Activated CD4-positive, alpha-beta memory T cell treated with anti-CD3 and anti-CD28 coated beads, Interleukin-2, amount 10 ng/mL, durations not matched to agents 7 days and 5 days (primary cell): ENCODE results near the gene SPATA46. TPM values are rescaled to one million over a fixed set of nuclear protein-coding genes. Genes with fewer than 3 reads are reported as not detected.

Source experiments
- CTCF ChIA-PET: fragments of 350-600 bp; sonication (Branson Sonifier 250); formaldehyde crosslinking; loops from one replicate; lab custom pipeline; 2021; ENCODE audit warnings: antibody characterized with exemption, inconsistent platforms; lab: Charles Lee
- POLR2A ChIA-PET: fragments of 350-600 bp; sonication (Branson Sonifier 250); formaldehyde crosslinking; loops from one replicate; lab custom pipeline; 2021; ENCODE audit warnings: antibody characterized with exemption; lab: Charles Lee
- DNase-seq: peaks from one replicate; pipeline ENCODE4 v3.0.0-alpha.2; 2020
- H3K27ac Mint-ChIP-seq: one replicate; pipeline ENCODE4 v1.8.0; 2021; ENCODE audit warnings: mild to moderate bottlenecking, mixed read lengths
- H3K27me3 Mint-ChIP-seq: one replicate; pipeline ENCODE4 v1.8.0; 2021; ENCODE audit warnings: mixed read lengths
- H3K36me3 Mint-ChIP-seq: one replicate; pipeline ENCODE4 v1.8.0; 2021; ENCODE audit warnings: low read depth, mixed read lengths
- H3K4me1 Mint-ChIP-seq: one replicate; pipeline ENCODE4 v1.8.0; 2021; ENCODE audit warnings: mixed read lengths
- H3K4me3 Mint-ChIP-seq: one replicate; pipeline ENCODE4 v1.8.0; 2021; ENCODE audit warnings: mild to moderate bottlenecking, mixed read lengths
- H3K9me3 Mint-ChIP-seq: one replicate; pipeline ENCODE4 v1.8.0; 2021; ENCODE audit warnings: mixed read lengths
- total RNA-seq, 2 experiments: library from RNA; stranded (reverse); gene quantifications; one replicate each; pipeline ENCODE4 v1.2.3, GENCODE V29; 2021

The SPATA46 gene
- total RNA-seq, 2 experiments from 2014 or later, result not detected

DNA sequence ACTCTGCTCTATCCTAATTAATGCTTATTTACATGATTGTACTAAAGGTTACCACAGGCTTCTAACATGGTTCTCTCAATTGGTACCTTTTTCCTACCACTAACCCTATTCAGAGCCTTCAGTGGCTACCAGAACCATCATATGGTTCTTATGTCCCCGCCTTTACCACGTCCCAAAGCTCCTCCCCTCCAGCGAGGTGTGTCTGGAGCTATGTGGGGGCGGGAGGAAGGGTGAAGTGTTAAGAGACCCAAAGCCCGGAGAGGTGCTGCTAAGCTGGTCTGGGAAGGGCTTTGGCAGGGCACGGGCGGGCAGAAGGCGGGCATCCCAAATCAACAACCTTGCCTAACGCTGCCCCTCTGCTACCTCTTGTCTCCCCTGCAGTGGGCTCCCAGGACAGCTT is 10.0 kb downstream of the SPATA46 start:
- Mint-ChIP-seq H3K4me1 (no peaks in the 10 kb centered on the region), H3K4me3 (peak overlapping the region; percentile 45)
- CTCF ChIA-PET, result no interaction called here

DNA sequence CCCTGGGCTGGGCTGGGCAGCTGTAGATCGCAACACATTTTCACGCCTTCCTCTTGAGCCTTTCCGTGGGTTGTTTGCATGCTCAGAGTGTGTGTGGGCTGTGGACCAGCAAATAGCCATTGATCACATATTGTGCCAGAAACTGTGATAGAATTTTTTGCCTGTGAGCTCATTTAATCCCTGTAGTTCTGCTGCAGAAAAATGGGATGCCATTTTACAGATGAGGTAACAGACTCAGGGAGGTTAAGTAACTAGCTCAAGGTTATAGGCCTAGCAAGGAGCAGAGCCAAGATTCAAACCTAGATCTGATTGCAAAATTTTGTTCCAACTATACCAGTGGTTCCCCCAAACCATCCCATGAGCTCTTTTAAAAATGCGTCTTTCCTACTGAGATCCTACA is 10.5 kb downstream of the SPATA46 start:
- no peak overlapping the region for H3K27ac Mint-ChIP-seq
- DNase-seq, result no peak
- CTCF ChIA-PET, result no interaction called here
- H3K27me3 Mint-ChIP-seq, result peaks cover 1% of the 10 kb centered on the region
- H3K9me3 Mint-ChIP-seq, result no peaks in the 10 kb centered on the region
- H3K4me3 Mint-ChIP-seq, result no peak overlapping the region
- no peaks in the 10 kb centered on the region for H3K4me1 Mint-ChIP-seq
- POLR2A ChIA-PET, result no interaction called here
- no peaks in the 10 kb centered on the region for H3K36me3 Mint-ChIP-seq

More for the DNA sequence above, 10.0 kb downstream of the SPATA46 start:
- H3K27me3 Mint-ChIP-seq, result peaks cover 1% of the 10 kb centered on the region
- no peaks in the 10 kb centered on the region for H3K9me3 Mint-ChIP-seq
- no peak overlapping the region for H3K27ac Mint-ChIP-seq
- H3K36me3 Mint-ChIP-seq, result no peaks in the 10 kb centered on the region
- POLR2A ChIA-PET, result no interaction called here
- no peak for DNase-seq

DNA sequence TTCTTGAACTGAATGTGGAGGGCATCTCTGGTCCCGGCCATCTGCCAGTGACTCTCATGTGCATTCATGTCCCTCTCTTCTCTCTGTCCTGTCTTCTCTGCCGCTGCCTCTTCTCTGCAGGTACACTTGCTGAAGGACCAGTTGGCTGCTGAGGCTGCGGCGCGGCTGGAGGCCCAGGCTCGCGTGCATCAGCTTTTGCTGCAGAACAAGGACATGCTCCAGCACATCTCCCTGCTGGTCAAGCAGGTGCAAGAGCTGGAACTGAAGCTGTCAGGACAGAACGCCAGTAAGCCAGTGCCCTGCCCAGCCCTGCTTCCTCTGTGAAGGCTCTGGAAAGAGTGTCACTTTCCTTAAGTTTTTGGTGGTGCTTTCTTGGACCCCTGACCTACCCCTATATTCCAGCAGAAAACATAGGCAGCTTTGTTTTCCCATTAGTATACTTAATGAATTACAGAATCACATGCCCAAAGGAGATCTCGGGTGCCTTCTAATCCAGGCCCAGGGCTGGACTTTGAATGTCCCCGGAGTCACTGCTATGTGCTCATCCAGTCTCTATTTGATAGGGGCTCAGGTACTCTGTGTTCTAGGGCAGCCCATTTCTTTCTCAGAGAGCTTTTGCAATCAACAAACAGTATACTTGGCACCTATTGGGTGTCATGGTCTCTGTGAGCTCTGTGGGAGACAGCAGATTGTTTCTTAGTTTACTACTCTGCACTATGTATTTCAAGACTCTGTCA is 11.2 kb downstream of the SPATA46 start:
- Mint-ChIP-seq H3K27ac (no peak overlapping the region), H3K9me3 (no peaks in the 10 kb centered on the region), H3K36me3 (no peaks in the 10 kb centered on the region), H3K4me3 (no peak overlapping the region), H3K27me3 (peaks cover 1% of the 10 kb centered on the region), H3K4me1 (no peaks in the 10 kb centered on the region)
- DNase-seq, result no peak
- CTCF ChIA-PET, result no interaction called here
- POLR2A ChIA-PET, result no interaction called here

DNA sequence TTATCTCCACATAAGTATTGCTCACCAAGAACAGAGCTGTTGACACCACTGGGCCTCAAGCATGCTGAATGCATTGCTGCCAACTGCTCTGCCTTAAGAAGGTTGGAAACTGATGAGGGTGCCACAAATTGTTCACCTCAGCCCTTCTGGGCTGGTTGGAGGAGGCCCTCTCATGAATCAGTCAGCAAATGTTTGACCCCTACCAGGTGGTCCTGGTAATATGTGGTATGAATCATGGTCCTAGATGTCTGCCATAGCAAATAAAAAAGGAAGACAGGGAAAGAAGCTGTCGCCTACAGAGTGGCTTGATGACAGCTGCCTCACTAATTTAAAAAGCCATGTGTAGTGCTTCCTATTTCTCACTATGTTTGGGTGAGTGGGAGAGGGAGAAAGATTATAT is 12.2 kb downstream of the SPATA46 start:
- Mint-ChIP-seq H3K27ac (no peak overlapping the region), H3K4me3 (no peak overlapping the region), H3K36me3 (no peaks in the 10 kb centered on the region), H3K27me3 (peaks cover 1% of the 10 kb centered on the region), H3K9me3 (no peaks in the 10 kb centered on the region), H3K4me1 (no peaks in the 10 kb centered on the region)
- ChIA-PET CTCF (no interaction called here), POLR2A (no interaction called here)
- no peak for DNase-seq

DNA sequence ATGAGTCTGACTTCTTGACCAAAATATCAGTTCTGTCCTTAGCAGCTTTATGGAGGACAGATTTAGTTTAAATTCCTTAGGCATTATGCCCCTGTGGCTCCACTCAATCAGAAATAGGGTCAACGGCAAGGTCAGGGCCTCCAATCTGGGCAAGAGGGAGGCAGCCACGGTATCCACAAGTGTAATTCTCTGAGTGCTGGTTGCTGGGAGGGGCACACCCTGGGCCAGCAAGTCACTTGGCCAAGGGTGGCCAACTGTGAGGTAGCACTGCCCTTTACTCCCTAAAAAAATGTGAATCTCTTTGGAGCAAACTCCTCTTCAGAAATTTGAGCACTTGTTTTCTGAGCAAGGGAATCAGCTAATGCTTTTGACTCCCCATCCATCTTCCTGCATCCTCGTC is 12.8 kb downstream of the SPATA46 start:
- H3K27ac Mint-ChIP-seq, result no peak overlapping the region
- POLR2A ChIA-PET, result no interaction called here
- no peaks in the 10 kb centered on the region for H3K9me3 Mint-ChIP-seq

DNA sequence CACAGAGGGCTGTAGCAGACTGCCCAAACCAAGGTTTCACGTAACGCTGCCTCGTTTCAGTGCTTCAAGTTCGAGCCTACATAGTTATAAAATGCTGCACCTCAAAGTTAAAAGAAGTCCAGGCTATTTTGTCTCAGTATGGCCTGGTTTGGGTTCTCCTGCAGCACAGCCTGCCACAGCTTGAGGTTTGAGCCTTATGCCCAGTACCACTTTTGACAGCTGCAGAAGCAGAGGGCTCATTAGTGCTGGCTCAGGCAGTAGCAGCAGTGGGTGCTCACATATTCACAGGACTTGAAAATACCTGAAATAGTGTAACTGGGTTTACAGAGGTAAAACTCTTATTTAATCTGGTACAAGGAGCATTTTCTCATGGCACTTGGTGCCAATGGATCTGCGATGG is 15.3 kb downstream of the SPATA46 start:
- Mint-ChIP-seq H3K27me3 (peaks cover 1% of the 10 kb centered on the region), H3K36me3 (no peaks in the 10 kb centered on the region), H3K27ac (no peak overlapping the region), H3K4me3 (no peak overlapping the region), H3K4me1 (no peaks in the 10 kb centered on the region), H3K9me3 (no peaks in the 10 kb centered on the region)
- POLR2A ChIA-PET, result no interaction called here
- CTCF ChIA-PET, result no interaction called here
- DNase-seq, result no peak

More for the DNA sequence above, 12.8 kb downstream of the SPATA46 start:
- Mint-ChIP-seq H3K36me3 (no peaks in the 10 kb centered on the region), H3K4me1 (no peaks in the 10 kb centered on the region), H3K27me3 (peaks cover 1% of the 10 kb centered on the region), H3K4me3 (no peak overlapping the region)
- CTCF ChIA-PET, result no interaction called here
- no peak for DNase-seq

DNA sequence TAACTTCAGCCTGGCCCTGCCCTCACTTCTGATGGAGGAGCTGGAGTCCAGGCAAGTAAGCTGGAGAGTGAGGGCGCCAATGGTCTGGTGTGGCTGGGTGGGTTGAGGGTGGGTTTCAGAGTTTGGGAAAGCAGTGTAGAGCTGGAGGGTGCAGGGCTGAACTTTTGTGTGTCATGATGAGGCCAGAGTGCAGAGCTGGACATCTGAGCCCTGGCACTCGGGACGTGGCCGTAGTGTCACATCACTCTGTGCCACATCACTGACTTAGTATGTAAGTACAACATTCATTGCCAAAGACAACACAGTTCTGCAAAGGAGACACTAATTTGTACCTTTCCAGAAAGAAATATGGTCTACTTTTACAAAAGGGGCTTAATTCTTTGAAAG is 15.8 kb downstream of the SPATA46 start:
- ChIA-PET POLR2A (no interaction called here), CTCF (no interaction called here)
- Mint-ChIP-seq H3K27me3 (peaks cover 1% of the 10 kb centered on the region), H3K27ac (no peak overlapping the region), H3K4me3 (no peak overlapping the region), H3K36me3 (no peaks in the 10 kb centered on the region), H3K4me1 (no peaks in the 10 kb centered on the region), H3K9me3 (no peaks in the 10 kb centered on the region)
- DNase-seq, result no peak

DNA sequence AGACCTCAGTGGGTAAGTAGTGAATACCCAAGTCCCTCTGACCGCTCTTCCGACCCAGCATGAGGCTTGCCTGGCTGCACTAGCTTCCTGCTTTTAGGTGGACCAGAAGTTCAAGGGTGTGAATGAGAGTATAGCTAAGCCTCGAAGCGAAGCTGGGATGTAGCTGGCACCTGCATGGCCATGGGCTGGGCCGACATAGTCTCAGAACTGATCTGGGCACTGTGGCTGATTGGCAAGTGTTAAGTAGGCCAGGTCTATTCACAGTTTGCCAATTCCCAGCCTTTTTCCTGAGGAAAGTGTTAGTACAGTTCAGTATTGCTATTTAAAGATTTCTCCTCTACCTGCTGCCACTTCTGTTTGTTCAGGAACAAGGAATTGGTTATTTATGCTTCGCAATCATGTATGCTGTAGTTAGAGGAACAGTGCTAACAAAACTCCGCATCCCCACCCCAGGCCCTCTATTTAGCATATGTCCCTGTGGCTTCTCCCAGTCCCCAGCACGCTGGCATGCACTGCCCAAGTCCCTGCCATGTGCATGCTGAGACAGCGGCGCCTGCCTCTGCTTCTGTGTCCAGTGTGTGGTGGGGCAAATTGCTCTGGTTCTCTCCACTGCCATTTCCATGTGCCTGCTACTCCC is 16.3 kb downstream of the SPATA46 start:
- Mint-ChIP-seq H3K4me1 (no peaks in the 10 kb centered on the region), H3K9me3 (no peaks in the 10 kb centered on the region), H3K4me3 (no peak overlapping the region), H3K36me3 (no peaks in the 10 kb centered on the region), H3K27ac (no peak overlapping the region), H3K27me3 (peaks cover 1% of the 10 kb centered on the region)
- DNase-seq, result no peak
- ChIA-PET POLR2A (no interaction called here), CTCF (no interaction called here)

DNA sequence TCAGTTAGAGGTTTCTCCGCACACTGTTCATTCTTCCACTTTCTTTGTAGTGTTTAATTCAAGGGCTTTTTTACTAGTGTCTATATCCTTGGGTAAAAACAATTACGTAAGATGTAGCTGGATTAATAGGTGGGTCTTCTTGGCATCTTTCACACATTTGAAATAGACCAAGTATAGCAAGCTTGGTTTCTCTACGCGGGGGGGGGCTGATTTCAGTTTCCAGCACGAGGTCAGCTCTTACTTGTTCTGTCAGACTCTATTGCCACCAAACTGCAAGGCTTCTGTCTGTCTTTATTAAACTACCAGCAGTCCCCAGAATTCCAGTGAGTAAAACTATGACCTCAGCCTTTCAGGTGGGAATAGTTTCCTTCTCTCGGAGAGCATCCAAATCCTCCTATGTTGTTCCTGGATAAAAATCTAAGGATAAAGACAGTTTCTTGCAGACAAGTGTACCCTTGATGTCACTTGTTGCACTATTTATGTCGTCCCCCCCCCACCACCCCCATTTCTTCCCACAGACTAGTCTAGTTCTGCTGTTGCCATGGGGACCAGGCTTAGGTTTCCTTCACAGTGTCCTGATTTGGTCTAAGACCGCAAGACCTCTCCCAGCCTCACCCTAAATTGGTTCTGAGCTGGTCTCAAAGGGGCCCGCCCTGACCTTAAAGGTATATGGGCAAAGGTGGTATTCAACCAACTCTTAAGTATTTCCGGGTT is 17.0 kb downstream of the SPATA46 start:
- Mint-ChIP-seq H3K27ac (no peak overlapping the region), H3K36me3 (no peaks in the 10 kb centered on the region), H3K4me1 (no peaks in the 10 kb centered on the region), H3K9me3 (no peaks in the 10 kb centered on the region), H3K4me3 (no peak overlapping the region), H3K27me3 (peaks cover under 1% of the 10 kb centered on the region)
- ChIA-PET CTCF (no interaction called here), POLR2A (no interaction called here)
- DNase-seq, result no peak

DNA sequence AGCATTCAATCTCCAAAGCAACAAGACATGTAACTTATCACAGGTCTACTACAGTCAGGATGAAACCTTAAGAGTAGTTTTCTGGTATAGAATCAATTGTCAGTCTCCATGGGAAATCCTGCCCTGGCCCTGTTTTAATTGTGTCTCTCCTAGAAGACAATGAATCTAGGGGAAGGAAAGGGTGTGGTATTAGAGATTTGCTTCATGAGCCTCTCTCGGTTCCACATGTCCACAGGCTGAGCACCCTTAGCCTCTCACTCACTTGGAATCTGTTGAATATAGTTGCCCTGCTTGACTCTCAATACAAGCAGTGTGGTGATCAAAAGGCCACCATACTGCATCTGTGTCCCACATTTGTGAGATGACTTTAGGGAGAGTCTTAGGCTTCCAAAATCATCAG is 17.7 kb downstream of the SPATA46 start:
- Mint-ChIP-seq H3K27me3 (no peaks in the 10 kb centered on the region), H3K4me3 (no peak overlapping the region), H3K27ac (no peak overlapping the region), H3K4me1 (no peaks in the 10 kb centered on the region), H3K36me3 (no peaks in the 10 kb centered on the region), H3K9me3 (no peaks in the 10 kb centered on the region)
- POLR2A ChIA-PET, result no interaction called here
- CTCF ChIA-PET, result no interaction called here
- DNase-seq, result no peak

DNA sequence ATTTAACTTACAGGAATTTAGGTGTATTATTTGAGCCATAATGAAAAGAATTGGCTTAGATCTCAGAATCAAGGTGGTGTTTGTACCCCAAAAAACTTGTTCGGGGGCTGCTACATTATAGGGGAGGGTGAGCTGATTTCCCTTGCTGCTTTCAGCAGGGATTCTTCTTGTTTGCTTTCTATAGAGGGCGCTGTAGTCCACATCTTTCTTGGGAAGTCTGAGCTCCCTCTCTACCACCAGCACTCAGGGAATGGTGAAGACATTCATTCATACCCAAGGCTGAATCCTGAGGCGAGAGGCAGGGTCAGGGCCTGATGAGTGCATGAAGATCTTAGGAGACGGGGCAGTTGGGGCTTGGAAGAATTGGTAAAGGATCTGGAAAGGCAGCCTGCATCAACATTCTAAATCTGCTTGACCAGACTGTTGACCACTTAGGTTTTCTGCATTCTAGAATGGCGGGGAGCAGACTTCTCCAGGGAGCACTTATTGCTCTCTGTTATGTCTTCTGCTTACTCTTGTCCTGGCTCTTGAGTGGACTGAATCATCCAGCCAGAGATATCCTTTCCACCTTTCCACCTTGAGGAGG is 18.9 kb downstream of the SPATA46 start:
- CTCF ChIA-PET, result interaction anchor here (1.6 kb wide), 1 partner anchor 19 kb away, joined by 3 read pairs; no protein-coding TSS in a partner anchor
- H3K27ac Mint-ChIP-seq, result no peak overlapping the region
- no peaks in the 10 kb centered on the region for H3K36me3 Mint-ChIP-seq
- no peaks in the 10 kb centered on the region for H3K9me3 Mint-ChIP-seq
- no peak for DNase-seq
- POLR2A ChIA-PET, result no interaction called here
- H3K4me3 Mint-ChIP-seq, result no peak overlapping the region
- H3K27me3 Mint-ChIP-seq, result peaks cover 7% of the 10 kb centered on the region
- no peaks in the 10 kb centered on the region for H3K4me1 Mint-ChIP-seq

DNA sequence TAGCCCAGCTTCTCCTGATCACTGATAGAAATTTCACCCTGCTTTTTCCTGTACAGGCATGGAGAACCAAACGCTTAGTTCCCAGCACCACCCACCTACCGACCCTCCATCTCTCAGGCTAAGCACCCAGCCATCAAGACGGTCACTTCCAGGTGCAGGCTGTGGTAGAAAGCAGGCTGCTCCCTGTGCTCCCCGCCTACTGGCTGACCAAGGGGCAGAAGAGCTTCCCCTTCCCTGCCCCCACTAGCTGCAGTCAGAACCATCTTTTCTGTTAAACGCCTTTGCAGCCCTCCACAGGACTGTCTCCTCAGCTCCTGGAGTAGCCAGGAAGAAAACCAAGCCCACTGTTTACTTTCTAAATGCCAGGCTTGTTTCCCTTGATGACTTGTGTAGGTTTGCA is 23.0 kb downstream of the SPATA46 start:
- Mint-ChIP-seq H3K9me3 (no peaks in the 10 kb centered on the region), H3K4me1 (no peaks in the 10 kb centered on the region), H3K27ac (no peak overlapping the region), H3K4me3 (no peak overlapping the region), H3K36me3 (no peaks in the 10 kb centered on the region), H3K27me3 (peaks cover 18% of the 10 kb centered on the region)
- CTCF ChIA-PET, result no interaction called here
- POLR2A ChIA-PET, result no interaction called here
- DNase-seq, result no peak

DNA sequence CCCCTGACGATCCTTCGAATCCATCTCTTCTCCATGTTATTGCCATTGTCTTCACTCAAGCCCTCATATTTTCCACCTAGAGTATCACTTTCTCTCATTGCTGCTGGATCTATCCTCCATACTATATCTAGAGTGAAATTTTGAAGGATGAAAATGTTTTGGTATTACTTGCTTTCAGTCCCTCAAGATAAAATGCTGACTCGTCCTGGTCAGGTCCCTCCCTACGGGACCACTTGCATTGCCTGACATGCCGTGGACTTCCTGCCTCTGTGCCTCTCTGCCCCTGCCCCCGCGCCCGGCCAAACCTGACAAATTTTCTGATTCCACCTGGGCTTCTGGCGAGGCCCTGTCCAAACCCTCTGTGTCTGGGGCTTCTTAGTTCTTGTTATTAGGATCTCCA is 23.6 kb downstream of the SPATA46 start:
- Mint-ChIP-seq H3K4me3 (no peak overlapping the region), H3K27ac (no peak overlapping the region), H3K9me3 (no peaks in the 10 kb centered on the region), H3K36me3 (no peaks in the 10 kb centered on the region), H3K27me3 (peaks cover 18% of the 10 kb centered on the region), H3K4me1 (no peaks in the 10 kb centered on the region)
- POLR2A ChIA-PET, result no interaction called here
- DNase-seq, result no peak
- CTCF ChIA-PET, result no interaction called here
